LNCaP clone FGC (cell line): Measurements from ENCODE around the gene SKAP2.

Experiments
- DNase-seq: peaks from one replicate; pipeline ENCODE4 v3.0.0-alpha.2; 2011; ENCODE audit warnings: low read depth
- H3K4me3 ChIP-seq: 2 replicates; pipeline ENCODE4 v1.5.1; 2011; ENCODE audit warnings: mild to moderate bottlenecking, low read depth, low read length, control low read depth
- TF ChIP-seq, protein P1 (sequence below): IDR thresholded peaks from 2 replicates; pipeline ENCODE4 v1.5.1; 2012; ENCODE audit warnings: mild to moderate bottlenecking; ENCODE audit not compliant: control insufficient read depth, insufficient read depth; ENCODE audit errors: extremely low read depth

SKAP2 gene

DNA sequence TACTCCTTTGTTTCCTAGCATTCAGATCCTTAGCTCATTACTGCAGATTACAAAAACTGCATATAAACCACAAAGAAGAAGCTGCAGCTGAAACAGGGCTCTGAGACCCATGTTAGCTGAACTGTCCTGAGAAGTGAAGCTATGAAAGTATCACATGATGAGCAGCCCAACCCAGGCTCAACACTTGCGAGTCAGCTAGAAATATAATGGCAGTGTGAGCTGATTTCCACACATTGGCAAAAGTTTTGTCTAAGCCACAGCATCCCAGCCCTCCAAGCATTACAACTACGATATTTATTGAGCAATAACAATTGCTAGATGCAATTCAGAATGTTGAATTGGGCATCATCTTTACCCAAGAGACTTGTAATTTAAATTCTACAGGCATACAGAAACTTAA, 34.5 kb upstream of the SKAP2 start:
- TF ChIP-seq, protein P1, sequence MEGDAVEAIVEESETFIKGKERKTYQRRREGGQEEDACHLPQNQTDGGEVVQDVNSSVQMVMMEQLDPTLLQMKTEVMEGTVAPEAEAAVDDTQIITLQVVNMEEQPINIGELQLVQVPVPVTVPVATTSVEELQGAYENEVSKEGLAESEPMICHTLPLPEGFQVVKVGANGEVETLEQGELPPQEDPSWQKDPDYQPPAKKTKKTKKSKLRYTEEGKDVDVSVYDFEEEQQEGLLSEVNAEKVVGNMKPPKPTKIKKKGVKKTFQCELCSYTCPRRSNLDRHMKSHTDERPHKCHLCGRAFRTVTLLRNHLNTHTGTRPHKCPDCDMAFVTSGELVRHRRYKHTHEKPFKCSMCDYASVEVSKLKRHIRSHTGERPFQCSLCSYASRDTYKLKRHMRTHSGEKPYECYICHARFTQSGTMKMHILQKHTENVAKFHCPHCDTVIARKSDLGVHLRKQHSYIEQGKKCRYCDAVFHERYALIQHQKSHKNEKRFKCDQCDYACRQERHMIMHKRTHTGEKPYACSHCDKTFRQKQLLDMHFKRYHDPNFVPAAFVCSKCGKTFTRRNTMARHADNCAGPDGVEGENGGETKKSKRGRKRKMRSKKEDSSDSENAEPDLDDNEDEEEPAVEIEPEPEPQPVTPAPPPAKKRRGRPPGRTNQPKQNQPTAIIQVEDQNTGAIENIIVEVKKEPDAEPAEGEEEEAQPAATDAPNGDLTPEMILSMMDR: no peak
- DNase-seq: no peak
- H3K4me3 ChIP-seq: no peak overlapping the region

DNA sequence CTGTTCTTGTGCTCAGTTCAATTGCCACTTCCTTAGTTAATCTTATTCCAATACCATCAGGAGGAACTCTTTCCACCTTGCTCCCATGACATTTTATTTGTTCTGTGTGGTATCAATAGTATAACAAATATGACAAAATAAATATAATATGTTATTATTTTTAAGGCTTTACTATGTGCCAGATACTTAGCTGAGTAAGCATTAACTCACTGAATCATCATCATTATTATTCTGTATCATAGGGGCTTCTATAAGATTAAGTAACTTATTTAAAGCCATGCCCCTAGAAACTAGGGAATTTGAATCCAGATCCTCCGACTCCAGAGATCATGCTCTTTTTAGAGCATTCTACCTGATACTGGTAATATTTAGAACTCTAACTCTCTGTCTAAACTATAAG, 33.5 kb upstream of the SKAP2 start:
- DNase-seq: no peak
- no peak overlapping the region for H3K4me3 ChIP-seq
- TF ChIP-seq, protein P1: no peak

DNA sequence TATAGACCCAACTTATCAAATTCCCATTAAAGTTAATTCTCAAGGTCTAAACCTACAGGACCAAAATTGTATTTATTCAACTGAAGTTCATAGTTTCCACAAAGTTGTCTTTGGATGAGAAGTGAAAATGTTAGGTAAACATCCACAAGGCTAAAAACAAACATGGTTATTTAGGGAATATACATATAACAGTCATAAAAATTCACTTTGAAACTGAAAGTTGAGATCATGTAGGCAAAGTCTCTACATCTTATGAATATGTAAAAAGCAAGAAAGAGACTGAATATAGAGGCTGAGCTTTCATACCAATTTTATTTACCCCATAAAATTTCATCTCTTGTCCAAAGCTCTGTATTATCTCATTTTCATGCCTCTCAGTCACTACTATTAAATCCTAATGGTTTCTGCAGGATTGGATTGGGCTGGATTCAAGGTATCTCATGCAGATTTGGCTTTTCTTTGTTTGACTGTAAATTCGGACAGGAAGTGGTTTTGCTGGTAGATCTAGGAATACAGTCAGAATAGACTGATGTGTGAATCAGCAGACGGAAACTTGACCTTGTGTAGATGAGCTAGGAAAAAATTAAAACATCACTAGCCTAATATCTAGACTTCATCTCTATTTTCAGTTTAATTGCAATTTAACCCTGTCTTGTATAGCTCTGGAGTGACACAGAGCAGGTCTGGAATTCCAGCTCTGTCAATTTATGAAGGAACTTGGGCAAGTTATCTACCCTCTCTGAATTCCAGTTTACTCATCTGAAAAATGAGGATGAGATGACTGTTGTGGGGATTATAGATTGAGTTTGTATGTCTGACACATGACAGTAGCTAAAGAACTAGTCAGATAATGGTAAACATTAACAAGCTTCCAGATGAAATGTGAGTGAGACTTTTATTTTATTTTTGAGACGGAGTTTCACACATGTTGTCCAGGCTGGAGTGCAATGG, 27.3 kb upstream of the SKAP2 start:
- no peak overlapping the region for H3K4me3 ChIP-seq
- no peak for DNase-seq
- TF ChIP-seq, protein P1: no peak

DNA sequence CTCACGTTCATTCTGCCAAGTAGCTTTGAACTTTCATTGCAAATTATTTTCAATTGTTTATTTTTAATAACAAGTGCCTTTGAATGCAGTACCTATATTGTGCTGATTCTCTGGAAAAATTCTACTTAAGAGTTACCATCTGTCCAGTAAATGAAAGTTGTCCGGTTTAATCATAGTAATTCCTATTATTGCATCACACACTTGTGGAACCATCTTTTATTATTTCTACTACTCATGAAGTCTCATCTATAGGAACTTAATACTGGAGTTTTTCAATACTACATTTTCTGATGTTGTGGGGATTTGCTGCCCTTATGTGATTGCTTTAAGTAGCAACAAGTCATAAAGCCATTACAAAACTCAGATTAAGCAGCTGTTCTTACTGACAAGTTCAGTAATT, 16.5 kb upstream of the SKAP2 start:
- TF ChIP-seq, protein P1: no peak
- no peak for DNase-seq
- H3K4me3 ChIP-seq: no peak overlapping the region

DNA sequence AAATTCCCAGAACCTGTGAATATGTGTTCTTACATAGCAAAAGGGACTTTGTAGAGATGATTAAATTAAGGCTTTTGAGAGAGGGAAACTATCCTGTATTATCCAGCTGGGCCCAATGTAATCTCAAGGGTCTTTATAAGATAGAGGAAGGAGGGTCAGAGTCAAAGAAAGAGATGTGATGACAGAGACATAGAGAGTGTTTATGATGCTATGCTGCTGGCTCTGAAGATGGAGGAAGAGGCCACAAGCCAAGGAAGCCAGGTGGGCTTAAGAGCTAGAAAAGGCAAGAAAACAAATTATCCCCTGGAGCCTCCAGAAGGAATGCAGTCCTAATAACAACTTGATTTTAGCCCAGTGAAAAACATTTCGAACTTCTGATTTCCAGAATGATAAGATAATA, 15.3 kb upstream of the SKAP2 start:
- TF ChIP-seq, protein P1: no peak
- no peak overlapping the region for H3K4me3 ChIP-seq
- DNase-seq: no peak

DNA sequence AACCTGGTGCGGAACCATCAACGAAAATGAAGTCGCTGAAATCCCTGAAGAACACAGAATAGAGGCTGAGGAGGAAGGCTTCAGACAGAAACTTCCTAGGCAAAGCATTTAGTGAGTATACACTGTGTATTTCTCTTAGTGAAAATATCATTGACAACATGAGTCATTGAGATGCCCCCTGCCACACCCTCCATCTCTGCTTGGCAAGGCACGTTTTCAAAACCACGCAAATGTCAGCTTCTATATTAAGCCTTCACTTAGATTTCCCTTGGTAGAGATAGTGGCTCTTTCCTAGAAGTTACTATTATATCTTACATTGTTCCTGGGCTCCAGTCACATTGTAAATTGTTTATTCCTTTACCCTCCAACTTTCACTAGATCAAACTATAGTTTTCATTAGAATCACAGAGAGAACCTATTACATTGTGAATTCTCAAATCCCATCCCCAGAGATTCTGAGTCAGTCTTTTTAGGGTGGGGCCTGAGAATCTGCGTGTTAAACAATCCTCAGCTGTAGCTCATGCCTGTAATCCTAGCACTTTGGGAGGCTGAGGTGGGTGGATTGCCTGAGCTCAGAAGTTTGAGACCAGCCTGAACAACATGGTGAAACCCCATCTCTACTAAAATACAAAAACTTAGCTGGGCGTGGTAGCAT, 4.6 kb upstream of the SKAP2 start:
- no peak for DNase-seq
- H3K4me3 ChIP-seq: no peak overlapping the region
- TF ChIP-seq, protein P1: no peak

DNA sequence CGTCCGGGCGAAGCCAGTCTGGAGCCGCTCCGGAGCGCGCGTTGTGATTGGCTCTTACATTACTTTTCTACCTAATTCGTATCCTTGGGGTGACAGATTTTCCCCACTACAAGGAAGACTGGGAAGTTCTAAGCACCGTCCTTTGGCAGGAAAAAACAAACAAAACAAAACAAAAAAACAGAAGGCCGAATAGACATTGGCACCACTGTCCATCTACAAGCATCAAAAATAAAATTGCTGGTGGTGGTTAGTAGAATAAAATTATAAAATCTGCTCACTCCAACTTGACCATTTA, 651 bp upstream of the SKAP2 start:
- H3K4me3 ChIP-seq: peak overlapping the region; percentile 81
- TF ChIP-seq, protein P1: no peak
- DNase-seq: no peak
